Pulmonary artery endothelial cell (primary cell): Measurements from ENCODE around the gene HAUS8. TPM values are rescaled to one million over a fixed set of nuclear protein-coding genes. Genes with fewer than 3 reads are reported as not detected.
A peak's percentile ranks its signal among the peaks of the same experiment; 100 is the strongest.
"Not testable (repeated sequence)": the region's sequence is repeated elsewhere in the genome, so short reads cannot be mapped to it uniquely, and the experiment has no call there.

Experiments
- DNase-seq: peaks from one replicate; pipeline ENCODE4 v3.0.0-alpha.2; 2011; ENCODE audit warnings: low read depth, low spot score
- total RNA-seq: library from RNA; depleted of rRNA; stranded (reverse); fragments of >200 nt; gene quantifications from 2 replicates; pipeline ENCODE4 v1.2.3, GENCODE V29; 2014

HAUS8 gene
- total RNA-seq, 1 donor from 2014 or later, result 5.0 TPM

- DNase-seq, result no peak
Measured at GRCh38 chr19:17035842-17036424, 39.3 kb downstream of the HAUS8 start.

GRCh38 chr19:17031741-17032140, 43.5 kb downstream of the HAUS8 start:
- DNase-seq, result no peak

GRCh38 chr19:17027535-17027975, 47.7 kb downstream of the HAUS8 start:
- DNase-seq, result no peak

- DNase-seq, result no peak
Measured at GRCh38 chr19:17026706-17027534, 48.3 kb downstream of the HAUS8 start, which contains the start of gene CPAMD8. CPAMD8 (minus strand) TSS chr19:17026810; CDS start chr19:17026642, 168 bp downstream.

- DNase-seq, result no peak
Measured at GRCh38 chr19:17025991-17026658, 49.1 kb downstream of the HAUS8 start.

- no peak for DNase-seq
Measured at GRCh38 chr19:17025361-17025760, 49.9 kb downstream of the HAUS8 start.

GRCh38 chr19:17024941-17025340, 50.3 kb downstream of the HAUS8 start:
- not testable (repeated sequence) for DNase-seq

GRCh38 chr19:17023805-17024204, 51.4 kb downstream of the HAUS8 start:
- DNase-seq, result no peak

GRCh38 chr19:17022738-17023137, 52.5 kb downstream of the HAUS8 start:
- DNase-seq, result no peak

- peak; percentile 48 for DNase-seq
Measured at GRCh38 chr19:17021793-17022590, 53.3 kb downstream of the HAUS8 start.

GRCh38 chr19:17021328-17021727, 53.9 kb downstream of the HAUS8 start:
- no peak for DNase-seq

- no peak for DNase-seq
Measured at GRCh38 chr19:17020823-17021222, 54.4 kb downstream of the HAUS8 start.

GRCh38 chr19:17020385-17020784, 54.9 kb downstream of the HAUS8 start:
- DNase-seq, result no peak

- not testable (repeated sequence) for DNase-seq
Measured at GRCh38 chr19:17014212-17014861, 60.9 kb downstream of the HAUS8 start.

- DNase-seq, result no peak
Measured at GRCh38 chr19:17011485-17011884, 63.8 kb downstream of the HAUS8 start.

- no peak for DNase-seq
Measured at GRCh38 chr19:17006579-17006978, 68.7 kb downstream of the HAUS8 start.

GRCh38 chr19:17005000-17005399, 70.3 kb downstream of the HAUS8 start:
- no peak for DNase-seq

GRCh38 chr19:17004386-17004785, 70.9 kb downstream of the HAUS8 start:
- DNase-seq, result no peak

- DNase-seq, result no peak
Measured at GRCh38 chr19:17002455-17002854, 72.8 kb downstream of the HAUS8 start.

GRCh38 chr19:17001603-17002183, 73.6 kb downstream of the HAUS8 start:
- no peak for DNase-seq
